OCI-LY7 (cell line): Measurements from ENCODE around the gene PLAC9.

Experiments used
- EZH2phosphoT487 ChIP-seq: fragments of 200-600 bp; sonication (generic); IDR thresholded peaks from 2 replicates; pipeline ENCODE4 v1.6.1; 2018; ENCODE audit warnings: low read depth, borderline replicate concordance, mild to moderate bottlenecking, mixed run types, antibody characterized with exemption, low read length, moderate library complexity, mixed read lengths
- TF ChIP-seq, protein P1 (sequence below): fragments of 200-600 bp; sonication (generic); conservative IDR thresholded peaks from 2 replicates; pipeline ENCODE4 v1.5.1; 2014; ENCODE audit warnings: mild to moderate bottlenecking, antibody characterized with exemption, low read length, moderate library complexity, mixed read lengths

DNA sequence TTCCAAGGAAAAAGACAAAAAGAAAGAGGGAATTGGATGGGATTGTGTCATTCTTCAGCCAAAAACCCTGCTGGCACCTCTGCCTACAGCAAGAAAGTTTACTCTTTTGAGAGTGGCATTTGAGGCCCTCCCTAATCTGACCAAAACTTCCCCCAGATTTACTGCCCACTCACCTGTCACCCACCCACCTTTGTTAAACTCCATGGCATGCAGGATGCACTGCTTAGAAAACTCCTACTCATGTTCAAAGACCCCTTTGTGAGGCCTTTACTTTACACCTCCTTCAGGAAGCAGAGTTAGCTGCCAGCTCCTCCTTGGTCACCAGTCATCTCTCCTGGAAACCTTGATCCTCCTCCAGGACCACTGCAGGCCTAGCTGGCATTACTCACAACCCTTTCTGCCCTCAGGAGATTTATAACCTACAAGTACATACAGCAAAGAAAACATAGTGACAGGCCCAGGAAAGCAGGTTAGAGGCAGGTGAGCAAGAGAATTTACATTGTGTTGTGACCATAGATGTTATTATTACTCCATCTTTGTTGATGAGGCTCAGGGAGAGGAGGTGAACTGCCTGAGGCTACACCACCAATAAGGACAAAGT lies 10.3 kb upstream of the PLAC9 start:
- TF ChIP-seq, protein P1, sequence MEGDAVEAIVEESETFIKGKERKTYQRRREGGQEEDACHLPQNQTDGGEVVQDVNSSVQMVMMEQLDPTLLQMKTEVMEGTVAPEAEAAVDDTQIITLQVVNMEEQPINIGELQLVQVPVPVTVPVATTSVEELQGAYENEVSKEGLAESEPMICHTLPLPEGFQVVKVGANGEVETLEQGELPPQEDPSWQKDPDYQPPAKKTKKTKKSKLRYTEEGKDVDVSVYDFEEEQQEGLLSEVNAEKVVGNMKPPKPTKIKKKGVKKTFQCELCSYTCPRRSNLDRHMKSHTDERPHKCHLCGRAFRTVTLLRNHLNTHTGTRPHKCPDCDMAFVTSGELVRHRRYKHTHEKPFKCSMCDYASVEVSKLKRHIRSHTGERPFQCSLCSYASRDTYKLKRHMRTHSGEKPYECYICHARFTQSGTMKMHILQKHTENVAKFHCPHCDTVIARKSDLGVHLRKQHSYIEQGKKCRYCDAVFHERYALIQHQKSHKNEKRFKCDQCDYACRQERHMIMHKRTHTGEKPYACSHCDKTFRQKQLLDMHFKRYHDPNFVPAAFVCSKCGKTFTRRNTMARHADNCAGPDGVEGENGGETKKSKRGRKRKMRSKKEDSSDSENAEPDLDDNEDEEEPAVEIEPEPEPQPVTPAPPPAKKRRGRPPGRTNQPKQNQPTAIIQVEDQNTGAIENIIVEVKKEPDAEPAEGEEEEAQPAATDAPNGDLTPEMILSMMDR = no peak
- no peak for TF ChIP-seq EZH2phosphoT487
